Muscle of arm (tissue), 12 donors: ENCODE data around the gene RBM5. TPM values are rescaled to one million over a fixed set of nuclear protein-coding genes. Genes with fewer than 3 reads are reported as not detected.
A peak's percentile ranks its signal among the peaks of the same experiment; 100 is the strongest.

Source experiments
- DNase-seq: peaks from one replicate; pipeline ENCODE4 v3.0.0-alpha.2; 2013
- polyA plus RNA-seq, 12 donors: library from polyadenylated mRNA; unstranded; fragments of 120-200 nt; gene quantifications; one replicate each; pipeline ENCODE4 v1.2.1, GENCODE V29; 2013; ENCODE audit not compliant: insufficient read length in 12 of 12

Gene RBM5
- polyA plus RNA-seq, 12 donors: 122 to 278 (median 156) TPM; not detected in 1

DNA sequence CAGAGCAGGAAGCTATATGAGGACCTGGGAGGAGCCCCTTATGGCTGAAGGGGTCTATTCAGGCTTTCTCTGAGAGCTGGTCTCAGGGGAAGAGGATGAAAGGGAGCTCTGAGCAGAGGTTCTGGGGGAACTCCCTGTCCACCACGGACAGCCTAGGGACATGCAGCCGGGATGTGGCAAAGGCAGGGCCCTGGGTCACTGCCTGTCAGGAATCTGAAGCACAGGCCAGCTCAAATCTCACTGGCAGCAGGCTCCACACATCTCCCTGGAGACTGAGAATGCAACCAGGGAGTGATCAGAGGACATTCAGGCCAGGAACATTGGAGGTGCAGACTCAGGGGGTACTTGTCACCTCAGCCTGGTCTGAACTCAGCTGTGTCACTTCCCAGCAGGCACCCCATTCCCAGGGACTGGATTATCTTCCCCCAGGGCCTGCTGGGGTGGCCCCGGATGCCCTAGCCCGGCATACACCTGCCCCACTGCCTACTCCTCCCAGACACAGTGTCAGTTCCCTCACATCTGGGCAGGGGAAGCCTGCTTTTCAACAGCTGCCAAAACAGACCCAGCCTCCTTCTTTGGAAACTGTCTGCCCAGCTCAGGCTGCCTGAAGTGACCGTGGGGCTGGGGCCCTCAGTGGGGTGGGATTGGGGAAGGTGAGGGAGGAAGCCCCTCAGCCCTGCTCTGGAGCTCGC is 48.1 kb downstream of the RBM5 start:
- DNase-seq: no peak

DNA sequence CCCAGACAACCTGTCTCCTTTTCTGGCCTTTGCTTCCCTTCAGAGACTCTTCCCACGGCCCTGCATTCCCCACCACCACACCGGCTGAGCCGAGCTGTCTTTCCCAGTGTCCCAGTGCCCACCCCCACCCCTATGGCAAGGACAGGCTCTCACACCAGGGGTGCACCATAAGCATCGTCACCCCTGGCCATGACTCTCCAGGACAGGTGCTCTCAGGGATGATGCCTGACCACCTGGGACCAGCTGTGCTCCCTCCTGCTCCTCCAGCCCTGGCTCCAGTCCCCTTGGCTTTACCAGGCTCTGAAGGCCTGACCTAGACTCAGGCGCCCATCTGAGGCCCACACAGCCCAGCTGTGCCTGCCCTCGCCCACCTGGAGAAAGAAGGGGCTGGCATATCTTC is 48.8 kb downstream of the RBM5 start:
- no peak for DNase-seq

DNA sequence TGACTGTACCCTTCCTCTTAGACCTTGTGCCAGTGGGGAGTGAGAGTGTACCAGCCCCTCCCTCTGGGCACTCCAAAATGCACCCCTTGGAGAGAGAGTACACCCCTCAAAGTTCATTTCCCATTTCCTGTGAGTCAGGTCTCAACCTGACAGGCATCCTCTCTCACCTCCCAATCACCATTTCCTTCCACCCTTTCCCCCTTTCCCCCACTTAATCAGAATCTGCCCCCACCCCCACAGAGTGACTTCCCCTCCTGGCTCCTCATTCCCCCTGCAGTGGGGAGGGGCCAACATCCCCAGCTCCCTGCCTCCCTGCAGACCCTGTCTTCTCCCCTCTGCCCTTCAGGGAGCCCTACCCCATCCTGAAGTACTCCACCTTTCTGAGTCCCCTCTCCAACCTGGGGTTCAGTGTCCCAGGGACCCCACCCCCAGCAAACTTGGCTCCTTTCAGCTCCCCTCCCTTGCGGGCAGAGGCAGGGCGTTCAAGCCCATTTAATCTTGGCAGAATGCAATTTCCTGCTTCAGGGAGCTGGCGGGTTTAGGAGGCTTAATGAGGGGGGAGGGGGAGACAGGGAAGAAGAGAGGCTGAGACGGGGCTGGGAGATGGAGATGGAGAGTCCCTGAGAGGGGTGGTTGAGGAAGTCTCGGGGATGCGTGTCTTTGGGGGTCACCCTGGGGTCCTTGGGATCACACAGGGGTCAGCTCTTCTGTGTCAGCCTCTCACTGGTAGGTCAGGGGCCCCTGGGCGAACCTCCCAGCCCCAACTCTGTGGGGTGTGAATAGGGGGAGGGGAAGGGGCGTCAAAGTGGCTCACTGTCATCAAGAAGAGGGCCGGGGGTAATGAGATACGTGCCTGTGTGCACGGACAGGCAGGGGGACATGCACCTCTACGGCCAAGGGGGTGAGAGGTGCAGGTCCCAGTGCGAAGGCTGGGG is 49.8 kb downstream of the RBM5 start:
- DNase-seq: no peak

DNA sequence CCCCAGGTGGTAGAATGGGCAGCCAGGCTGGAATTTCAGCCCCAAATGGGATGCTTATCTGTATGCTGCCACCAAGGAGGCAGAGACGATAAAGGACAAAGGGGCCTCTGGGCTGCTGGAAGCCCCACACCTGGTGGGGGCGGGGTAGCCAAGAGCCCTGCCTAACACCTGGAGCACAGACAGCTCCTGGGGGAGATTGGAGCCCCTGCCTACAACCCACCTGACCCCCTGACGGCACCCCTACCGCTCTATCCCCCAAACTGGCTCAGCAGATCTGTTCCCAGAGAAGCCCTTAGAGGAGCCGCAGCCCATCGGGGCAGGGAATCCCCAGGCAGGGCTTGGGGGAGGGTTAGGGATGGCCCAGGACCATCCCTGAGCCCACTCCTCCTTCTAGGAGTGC is 50.6 kb downstream of the RBM5 start:
- DNase-seq: no peak

DNA sequence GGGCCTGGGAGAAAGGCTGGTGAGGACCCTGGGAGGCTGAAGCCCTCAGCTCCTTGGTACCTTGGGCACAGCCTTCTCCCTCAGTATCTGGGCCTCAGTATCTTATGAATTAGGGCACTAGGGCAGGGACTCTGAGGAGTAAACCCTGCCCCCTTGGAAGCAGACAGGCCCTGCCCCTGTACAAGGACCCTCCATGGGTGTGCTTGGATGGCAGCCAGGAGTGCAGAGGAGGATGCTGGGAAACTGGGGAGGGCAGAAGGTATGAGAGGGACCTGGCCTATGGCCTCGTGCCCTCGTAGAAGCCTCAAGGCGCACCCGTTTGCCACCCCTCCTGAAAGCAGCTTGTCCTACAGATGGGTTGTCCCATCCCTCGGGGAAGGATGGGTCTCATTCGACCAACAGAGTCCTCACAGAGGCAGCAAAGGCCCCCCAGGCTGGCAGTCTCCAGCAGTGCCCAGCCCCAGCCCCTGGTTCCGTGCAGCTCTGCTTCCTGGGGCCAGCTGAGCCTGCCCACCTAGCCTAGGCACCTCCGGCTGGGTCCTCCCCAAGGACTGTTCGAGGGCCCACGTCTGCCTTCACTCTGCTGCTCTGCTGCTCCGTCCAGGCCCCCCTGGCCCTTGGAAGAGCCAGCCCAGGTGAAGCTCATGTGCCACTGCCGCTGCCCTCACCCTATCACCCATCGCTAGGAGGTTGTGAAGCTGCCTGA is 51.2 kb downstream of the RBM5 start:
- DNase-seq: no peak

DNA sequence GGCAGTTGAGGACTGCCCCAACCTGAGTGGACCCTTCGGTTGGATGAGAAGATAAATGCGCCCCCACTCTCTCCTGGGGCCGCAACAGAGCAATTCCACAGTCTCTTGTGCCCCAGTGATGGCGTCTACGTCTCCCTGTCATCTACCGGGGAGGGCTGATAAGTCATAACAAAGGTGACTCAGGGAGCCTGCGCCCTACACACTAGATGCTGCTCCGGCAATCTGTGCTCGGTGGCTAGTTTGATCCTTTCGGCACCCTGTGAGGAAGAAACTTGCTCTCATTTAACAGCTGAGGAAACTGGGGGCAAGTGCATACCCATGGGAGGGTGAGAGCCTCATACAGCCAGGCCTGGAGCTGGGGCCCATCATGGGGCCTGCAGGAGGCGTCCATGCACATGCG is 52.3 kb downstream of the RBM5 start:
- DNase-seq: no peak

DNA sequence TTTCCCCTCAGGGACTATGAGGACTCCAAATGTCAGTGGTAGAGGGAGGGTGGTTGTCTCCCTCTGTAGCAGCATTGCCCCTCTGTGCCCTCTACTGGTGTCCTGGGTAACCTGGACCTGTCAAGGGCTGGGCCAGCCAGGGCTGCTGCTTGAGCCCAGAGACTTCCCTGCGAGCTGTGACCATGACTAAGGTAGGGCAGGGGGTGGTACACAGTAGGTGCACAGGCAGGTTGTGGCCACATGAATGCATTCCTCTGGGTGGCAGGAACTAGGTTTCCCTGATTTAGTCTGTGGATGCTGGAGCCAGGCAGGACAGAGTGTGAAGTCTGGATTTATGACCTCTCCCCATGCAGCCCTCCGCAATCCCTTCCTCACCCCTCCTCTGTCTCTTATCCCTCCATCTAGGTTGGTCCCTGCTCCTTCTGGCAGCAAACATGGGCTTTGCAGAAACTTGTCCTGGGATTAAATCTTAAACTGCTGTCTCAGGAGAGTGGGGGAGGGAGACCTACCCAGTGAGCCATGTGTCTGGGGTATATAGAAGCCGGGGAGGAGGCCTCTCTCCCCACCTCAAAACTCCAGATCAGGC is 57.7 kb downstream of the RBM5 start:
- DNase-seq: no peak

DNA sequence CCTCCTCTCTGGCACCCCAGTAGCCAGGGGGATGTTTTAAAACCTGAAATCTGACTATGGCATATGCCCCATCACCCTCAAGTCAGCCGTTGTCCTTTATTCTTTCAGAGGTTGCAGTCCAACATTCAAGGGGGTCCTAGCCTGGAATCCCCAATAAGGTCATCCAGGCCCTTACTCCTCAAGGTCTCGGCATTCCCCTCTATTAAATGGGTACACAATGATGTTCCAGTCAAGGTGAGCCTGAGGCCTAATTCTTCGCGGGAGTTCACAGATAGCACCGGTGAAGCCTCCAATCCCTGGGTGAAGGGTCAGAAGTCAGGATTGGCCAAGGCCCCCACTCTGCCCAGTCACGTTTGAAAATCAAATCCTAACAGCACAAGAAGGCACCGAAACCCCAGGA is 58.3 kb downstream of the RBM5 start:
- DNase-seq: no peak

DNA sequence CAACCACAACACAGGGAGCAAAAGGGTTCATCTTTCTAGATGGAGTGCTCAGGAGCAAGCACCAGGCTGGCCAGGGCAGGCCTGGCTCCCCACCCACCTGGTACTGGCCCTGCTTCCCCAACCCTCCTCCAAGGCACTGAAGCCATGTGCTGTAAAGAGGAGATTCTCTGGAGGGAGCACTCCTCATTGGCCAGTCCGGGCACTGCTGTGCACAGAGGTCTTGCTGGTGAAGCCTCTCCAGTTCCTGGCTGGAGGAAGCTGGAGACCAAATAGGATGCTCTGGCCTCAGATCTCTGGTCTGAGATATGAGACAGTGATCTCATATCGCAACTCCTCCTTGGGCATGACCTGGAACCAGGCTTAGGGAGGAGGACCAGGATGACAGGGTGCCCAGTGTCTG is 58.7 kb downstream of the RBM5 start:
- DNase-seq: no peak

DNA sequence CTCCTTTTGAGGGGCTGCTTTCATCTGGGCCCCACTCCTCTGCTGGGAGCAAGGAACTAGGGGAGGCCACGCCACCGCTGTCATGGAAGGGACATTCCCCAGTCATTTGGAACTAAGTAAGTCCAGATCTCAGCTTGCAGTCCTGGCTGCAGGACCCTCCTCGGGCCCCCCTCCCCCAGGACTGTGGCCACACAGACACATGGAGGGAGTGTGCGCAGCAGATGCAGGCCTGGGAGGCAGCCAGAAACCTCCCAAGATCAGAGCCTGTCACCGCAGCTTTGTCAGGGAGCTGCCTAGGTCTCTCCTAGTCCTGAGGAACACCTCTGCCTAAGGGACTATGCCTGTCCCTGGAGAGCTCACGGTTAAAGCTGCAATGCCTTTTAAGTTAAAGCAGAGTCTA is 59.1 kb downstream of the RBM5 start:
- no peak for DNase-seq

DNA sequence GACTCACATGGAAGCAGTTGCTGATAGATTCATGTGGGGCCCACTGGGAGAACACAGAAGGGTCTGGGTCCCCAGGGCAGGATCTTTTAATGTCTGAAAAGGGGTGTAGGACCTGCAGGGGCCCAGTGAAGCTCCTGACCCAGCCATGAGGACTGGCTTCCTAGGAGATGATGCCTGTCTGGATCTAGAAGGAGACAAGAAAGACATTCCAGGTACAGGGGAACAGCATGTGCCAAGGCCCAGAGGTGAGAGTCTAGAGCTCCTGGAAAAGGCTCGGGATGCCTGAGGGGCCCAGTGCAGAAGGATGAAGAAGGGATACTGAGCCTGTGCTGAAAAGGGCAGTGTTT is 61.7 kb downstream of the RBM5 start:
- DNase-seq: no peak

DNA sequence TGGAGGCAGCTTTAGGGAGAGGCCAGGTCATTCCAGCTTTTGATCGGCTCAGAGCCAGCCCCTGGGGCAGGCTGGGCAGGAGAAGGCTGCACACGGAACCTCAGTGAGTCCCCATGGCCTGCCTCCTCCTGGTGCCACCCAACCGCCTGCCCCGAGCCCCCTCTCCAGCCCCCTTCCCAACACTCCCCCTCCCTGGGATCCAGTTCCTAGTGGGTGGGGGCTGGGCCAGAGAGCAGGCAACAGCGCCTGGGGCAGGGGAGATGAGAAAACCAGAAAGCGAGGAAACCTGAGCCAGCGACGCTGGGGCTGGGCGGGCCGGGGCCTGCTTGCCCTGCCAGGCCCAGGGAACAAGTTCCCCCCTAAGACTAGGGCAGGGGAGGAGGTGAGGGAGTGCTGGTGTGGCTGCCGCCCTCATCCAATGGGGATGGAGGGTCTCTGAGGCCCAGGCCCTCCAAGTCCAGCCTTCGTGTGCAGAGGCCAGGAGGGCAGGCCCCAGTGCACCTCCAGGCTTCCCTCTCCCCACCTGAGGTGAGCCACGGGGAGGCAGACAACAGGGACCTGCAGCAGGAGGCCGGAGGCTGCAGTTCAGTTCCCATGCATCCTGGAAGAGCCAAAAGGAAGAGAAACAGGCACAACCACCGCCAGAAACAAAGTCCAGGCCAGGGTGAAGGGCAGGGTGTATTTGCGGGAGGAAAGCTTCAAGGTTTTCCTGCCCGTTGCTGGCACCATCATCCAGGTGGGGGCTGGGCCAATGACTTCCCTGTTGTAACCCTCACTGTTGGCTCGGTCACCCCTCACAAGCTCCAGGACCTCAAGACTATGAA is 62.4 kb downstream of the RBM5 start:
- peak; percentile 63 for DNase-seq

DNA sequence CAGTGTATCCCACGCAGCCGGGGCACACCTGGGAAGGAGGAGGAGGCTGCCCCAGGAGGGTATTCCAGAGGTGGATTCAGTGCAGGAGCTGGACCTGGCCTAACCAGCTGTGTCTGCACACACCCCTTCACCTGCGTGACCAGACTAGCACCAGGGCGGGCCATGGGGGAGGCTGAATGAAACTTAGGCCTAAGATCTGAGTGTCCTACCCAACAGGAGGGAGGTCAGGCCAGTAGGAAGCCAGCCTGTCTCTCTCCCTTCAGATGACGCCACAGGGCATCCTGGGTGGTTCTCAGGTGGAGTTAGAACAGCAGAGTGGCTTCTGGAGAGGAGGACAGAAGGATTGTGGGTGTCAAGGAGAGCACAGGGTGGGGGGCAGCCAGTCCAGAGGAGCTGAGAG is 63.0 kb downstream of the RBM5 start:
- DNase-seq: no peak

DNA sequence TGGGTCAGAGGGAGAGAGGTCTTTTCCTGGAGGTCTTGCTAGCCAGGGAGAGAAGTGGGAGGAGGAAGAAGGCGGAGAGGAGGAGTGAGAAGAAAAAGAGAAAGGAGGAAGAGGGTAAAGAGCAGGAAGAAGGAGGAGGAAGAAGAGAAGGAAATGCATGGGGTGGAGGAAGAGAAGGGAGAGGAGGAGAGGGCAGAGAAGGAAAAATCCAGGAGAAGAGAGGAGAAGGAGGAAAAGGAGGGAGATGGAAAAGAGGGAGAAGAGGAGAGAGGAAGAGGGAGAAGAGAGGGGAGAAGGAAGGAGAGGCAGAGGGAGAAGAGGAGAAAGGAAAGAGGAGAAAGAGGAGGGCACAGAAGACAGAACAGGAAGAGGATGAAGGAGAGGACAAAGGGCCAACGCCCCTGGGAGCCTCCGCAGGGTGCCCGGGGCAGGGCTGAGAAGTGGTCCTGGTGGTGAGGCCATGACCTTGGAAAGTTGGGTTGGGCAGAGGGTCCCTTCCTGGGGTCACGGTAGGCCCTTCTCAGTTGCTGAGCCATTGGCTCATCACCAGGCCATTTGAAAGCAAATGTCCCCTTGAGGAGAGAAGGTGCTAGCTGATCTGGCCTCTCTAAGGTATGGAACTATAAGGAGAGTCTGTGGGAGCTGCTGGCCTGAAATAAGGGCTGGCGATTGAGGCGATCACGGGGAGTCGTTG is 65.2 kb downstream of the RBM5 start:
- no peak for DNase-seq

DNA sequence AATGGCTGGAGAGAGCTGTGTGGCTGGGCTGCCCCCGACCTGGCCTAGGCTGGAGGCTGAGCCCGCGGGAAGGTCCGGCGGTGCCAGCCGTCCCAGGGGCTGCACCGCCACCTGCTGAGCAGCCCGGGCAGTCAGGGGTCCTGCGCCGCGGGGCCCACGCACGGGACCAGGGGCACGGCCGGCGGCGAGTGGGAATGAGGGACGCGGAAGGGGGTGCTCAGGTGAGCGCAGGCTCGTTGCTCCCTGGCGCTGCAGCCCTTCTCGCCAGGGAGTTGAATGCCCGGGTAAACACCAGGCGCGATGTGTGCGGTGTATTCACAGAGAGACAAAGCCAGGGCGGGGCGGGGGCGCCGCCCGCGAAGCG is 65.7 kb downstream of the RBM5 start:
- no peak for DNase-seq

DNA sequence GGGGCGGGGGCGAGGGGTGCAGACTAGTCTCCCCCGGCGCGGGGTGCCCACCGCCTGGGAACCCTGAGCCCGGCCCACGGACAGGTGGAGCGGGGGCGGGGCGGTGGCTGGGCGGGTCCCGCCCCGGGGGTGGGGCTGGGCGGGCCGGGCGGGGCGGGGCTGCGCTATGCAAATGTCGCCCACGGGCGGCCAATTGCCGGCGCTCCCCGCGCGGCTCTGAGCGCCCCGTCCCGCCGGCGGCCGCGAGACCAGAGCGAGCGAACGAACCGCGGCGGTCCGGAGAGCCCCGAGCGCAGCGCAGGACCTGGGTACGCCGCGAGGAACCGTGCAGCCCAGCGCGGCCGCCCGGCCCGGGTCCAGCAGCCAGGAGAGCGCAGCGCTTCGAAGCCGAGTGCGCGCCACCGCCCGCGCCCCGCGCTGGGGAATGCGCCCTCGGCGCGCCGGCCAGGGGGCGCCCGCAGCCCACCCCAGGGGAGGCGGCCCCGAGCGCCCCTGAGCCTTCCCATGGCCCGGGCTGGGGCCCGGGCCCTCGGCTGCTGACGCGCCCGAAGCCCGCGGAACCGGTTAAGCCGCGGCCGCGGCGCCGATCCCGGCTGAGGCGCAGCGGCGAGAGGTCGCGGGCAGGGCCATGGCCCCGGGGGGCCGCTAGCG is 66.2 kb downstream of the RBM5 start, which contains the start of gene SEMA3F:
Gene SEMA3F (plus strand): TSS at position 485 of the 651 bp plus-strand sequence. CDS start 4,299 bp downstream, outside the sequence.
- no peak for DNase-seq

DNA sequence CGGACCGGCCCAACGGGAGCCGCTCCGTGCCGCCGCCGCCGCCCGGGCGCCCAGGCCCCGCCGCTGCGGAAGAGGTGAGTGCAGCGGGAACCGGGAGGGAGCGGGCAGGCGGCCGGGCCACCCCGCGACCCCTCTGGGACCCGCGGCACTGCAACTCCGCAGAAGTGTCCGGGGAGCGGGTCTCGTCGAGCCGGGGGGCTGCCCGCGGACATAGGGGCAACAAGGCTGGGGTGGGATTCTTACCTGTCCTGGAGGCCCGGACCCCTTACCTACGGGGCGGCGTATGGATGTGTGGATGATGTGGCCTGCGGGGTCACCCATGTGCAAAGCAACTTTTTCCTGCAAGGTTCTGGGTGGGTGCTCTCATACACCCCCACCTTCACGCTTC is 66.8 kb downstream of the RBM5 start:
- no peak for DNase-seq

DNA sequence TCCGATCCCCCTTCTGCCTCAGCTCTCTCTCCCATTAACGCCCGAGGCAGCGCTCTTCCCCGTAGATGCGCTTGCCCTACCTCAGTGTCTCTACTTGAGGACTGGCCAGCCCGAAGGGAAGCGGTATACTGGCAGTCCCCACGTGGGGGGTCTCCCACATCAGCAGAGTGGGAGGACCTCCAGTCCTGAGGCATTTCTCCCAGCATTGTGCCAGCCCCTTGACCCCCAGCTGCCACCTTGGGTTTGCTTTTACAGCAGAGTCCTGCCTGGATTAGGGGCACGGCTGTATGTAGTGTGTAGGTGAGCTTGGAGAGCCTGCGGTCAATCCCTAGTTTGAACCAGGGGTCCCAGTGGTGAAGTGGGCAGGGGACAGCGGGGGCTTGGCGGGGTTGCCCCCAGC is 67.2 kb downstream of the RBM5 start:
- DNase-seq: no peak

DNA sequence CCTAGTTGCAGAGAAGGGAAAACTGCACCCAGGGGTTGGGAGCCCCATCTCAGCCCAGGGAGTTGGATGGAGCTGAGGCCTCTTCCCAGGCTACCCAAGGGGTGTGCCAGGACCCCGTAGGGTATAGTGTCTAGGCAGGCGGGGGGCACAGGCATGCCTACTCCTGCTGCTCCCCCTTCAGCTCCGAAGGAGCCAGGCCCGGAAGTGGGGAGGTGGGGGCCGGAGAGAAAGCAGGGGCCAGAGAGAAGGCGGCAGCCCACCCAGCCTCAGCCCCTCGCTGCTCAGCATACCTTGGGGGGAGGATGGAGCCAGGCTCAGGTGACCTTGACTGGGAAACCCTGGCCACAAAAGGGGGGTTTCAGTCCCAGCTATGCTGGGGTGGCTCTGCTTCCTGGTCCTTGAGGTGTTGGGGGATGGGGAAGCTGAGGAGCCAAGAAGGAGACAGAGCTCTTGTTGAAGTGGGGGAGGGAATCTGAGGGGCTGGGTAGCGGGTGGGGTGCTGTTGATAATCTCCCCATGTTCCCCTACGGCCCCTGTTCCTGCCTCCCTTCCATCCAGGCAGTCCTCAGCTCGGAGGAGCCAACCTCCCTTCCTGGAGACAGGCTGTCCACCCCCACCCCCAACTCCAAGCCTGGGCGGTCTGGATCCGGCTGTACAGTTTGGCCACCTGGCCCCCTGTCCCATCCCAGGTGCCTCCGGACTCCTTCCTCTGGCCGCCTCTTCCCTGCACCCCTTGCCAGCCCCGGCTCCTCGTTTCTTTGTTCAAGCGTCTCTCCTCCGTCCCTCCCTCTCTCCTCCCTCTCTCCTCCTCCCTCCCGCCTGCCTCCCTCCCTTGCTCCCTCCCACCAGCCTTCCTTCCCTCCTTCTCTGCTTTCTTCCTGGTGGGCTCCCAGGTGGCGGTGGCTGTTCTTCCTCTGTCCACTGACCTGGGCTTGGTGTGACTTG is 68.1 kb downstream of the RBM5 start:
- DNase-seq: peak; percentile 52
